Mesendoderm (in vitro differentiated cells): ENCODE data around the gene TVP23C.
A peak's percentile ranks its signal among the peaks of the same experiment; 100 is the strongest.

Source experiments
- DNase-seq: peaks from one replicate; pipeline ENCODE4 v3.0.0; 2013
- H2AK5ac ChIP-seq: 2 replicates; pipeline ENCODE4 v1.6.1; 2013; ENCODE audit warnings: low read length, inconsistent platforms
- H2BK120ac ChIP-seq: 2 replicates; pipeline ENCODE4 v1.6.1; 2013; ENCODE audit warnings: low read depth, mild to moderate bottlenecking, low read length, moderate library complexity, mixed read lengths
- H2BK15ac ChIP-seq: replicated peaks from 2 replicates; pipeline ENCODE4 v1.6.1; 2013; ENCODE audit warnings: low read depth, mild to moderate bottlenecking, moderate library complexity
- H2BK5ac ChIP-seq: 2 replicates; pipeline ENCODE4 v1.6.1; 2013; ENCODE audit warnings: low read length, inconsistent platforms
- H3K18ac ChIP-seq: 2 replicates; pipeline ENCODE4 v1.6.1; 2013; ENCODE audit warnings: mild to moderate bottlenecking, low read length, mixed read lengths
- H3K23ac ChIP-seq: one replicate; pipeline ENCODE4 v1.6.1; 2013; ENCODE audit warnings: low read length
- H3K27ac ChIP-seq: 2 replicates; pipeline ENCODE4 v1.5.1; 2013; ENCODE audit warnings: low read depth, mild to moderate bottlenecking, inconsistent platforms, low read length, moderate library complexity
- H3K27me3 ChIP-seq: 2 replicates; pipeline ENCODE4 v1.6.1; 2013; ENCODE audit warnings: low read length, control low read depth, mild to moderate bottlenecking, inconsistent platforms; ENCODE audit not compliant: insufficient read depth, poor library complexity
- H3K36me3 ChIP-seq: 2 replicates; pipeline ENCODE4 v1.6.1; 2013; ENCODE audit warnings: low read length, inconsistent platforms; ENCODE audit not compliant: control insufficient read depth, insufficient read depth
- H3K4ac ChIP-seq: one replicate; pipeline ENCODE4 v1.6.1; 2013; ENCODE audit warnings: low read depth, mild to moderate bottlenecking, low read length, moderate library complexity
- H3K4me1 ChIP-seq: 2 replicates; pipeline ENCODE4 v1.6.1; 2013; ENCODE audit warnings: low read depth, low read length, inconsistent platforms; ENCODE audit not compliant: control insufficient read depth
- H3K4me2 ChIP-seq: 2 replicates; pipeline ENCODE4 v1.6.1; 2013; ENCODE audit warnings: low read length
- H3K4me3 ChIP-seq: 2 replicates; pipeline ENCODE4 v1.5.1; 2013; ENCODE audit warnings: mild to moderate bottlenecking, low read length
- H3K56ac ChIP-seq: one replicate; pipeline ENCODE4 v1.6.1; 2013; ENCODE audit warnings: low read length
- H3K79me1 ChIP-seq: 2 replicates; pipeline ENCODE4 v1.6.1; 2013; ENCODE audit warnings: low read length, inconsistent platforms
- H3K79me2 ChIP-seq: 2 replicates; pipeline ENCODE4 v1.6.1; 2013; ENCODE audit warnings: mild to moderate bottlenecking, low read length; ENCODE audit not compliant: control insufficient read depth, insufficient read depth
- H3K9ac ChIP-seq: 2 replicates; pipeline ENCODE4 v1.6.1; 2013; ENCODE audit warnings: low read length, inconsistent platforms
- H4K5ac ChIP-seq: one replicate; pipeline ENCODE4 v1.6.1; 2013; ENCODE audit warnings: low read length
- H4K8ac ChIP-seq: one replicate; pipeline ENCODE4 v1.6.1; 2013; ENCODE audit warnings: low read depth, mild to moderate bottlenecking, control low read depth, low read length, moderate library complexity
- WGBS: extraction: QIAGEN DNeasy Blood & Tissue Kit; methylation state at CpG from one replicate; pipeline ENCODE4 v1.1.7; 2013; ENCODE audit warnings: low lambda C conversion rate, missing lambda C conversion rate; ENCODE audit not compliant: insufficient coverage; ENCODE audit errors: extremely low coverage; 5-methylcytosine and 5-hydroxymethylcytosine counted together

The TVP23C gene

GRCh38 chr17:15464231-15464985, 98.9 kb downstream of the TVP23C start:
- no peak overlapping the region for H2BK5ac ChIP-seq
- no peaks in the 10 kb centered on the region for H3K36me3 ChIP-seq
- no peak overlapping the region for H3K9ac ChIP-seq
- no peak overlapping the region for H3K27ac ChIP-seq
- no peak overlapping the region for H3K23ac ChIP-seq
- H4K5ac ChIP-seq, result no peak overlapping the region
- H2BK120ac ChIP-seq, result no peak overlapping the region
- no peak overlapping the region for H3K4ac ChIP-seq
- no peak for DNase-seq
- H2AK5ac ChIP-seq, result no peak overlapping the region
- H3K27me3 ChIP-seq, result no peaks in the 10 kb centered on the region
- H3K79me1 ChIP-seq, result no peaks in the 10 kb centered on the region
- no peak overlapping the region for H2BK15ac ChIP-seq
- H3K79me2 ChIP-seq, result no peaks in the 10 kb centered on the region
- WGBS, result no CpG with 5 or more reads among the region's 11 CpGs
- H3K56ac ChIP-seq, result no peak overlapping the region
- no peak overlapping the region for H3K18ac ChIP-seq
- no peak overlapping the region for H3K4me2 ChIP-seq
- no peaks in the 10 kb centered on the region for H3K4me1 ChIP-seq
- no peak overlapping the region for H4K8ac ChIP-seq
- H3K4me3 ChIP-seq, result no peak overlapping the region

- no peaks in the 10 kb centered on the region for H3K36me3 ChIP-seq
- no peak overlapping the region for H2BK5ac ChIP-seq
- H3K79me2 ChIP-seq, result no peaks in the 10 kb centered on the region
- no peak overlapping the region for H4K8ac ChIP-seq
- H3K27ac ChIP-seq, result no peak overlapping the region
- no peak overlapping the region for H3K4ac ChIP-seq
- no CpG with 5 or more reads among the region's 11 CpGs for WGBS
- no peak overlapping the region for H2AK5ac ChIP-seq
- H3K9ac ChIP-seq, result no peak overlapping the region
- H2BK15ac ChIP-seq, result no peak overlapping the region
- no peaks in the 10 kb centered on the region for H3K79me1 ChIP-seq
- no peaks in the 10 kb centered on the region for H3K4me1 ChIP-seq
- H4K5ac ChIP-seq, result no peak overlapping the region
- H3K56ac ChIP-seq, result no peak overlapping the region
- no peak overlapping the region for H3K23ac ChIP-seq
- no peaks in the 10 kb centered on the region for H3K27me3 ChIP-seq
- H3K18ac ChIP-seq, result no peak overlapping the region
- no peak overlapping the region for H3K4me2 ChIP-seq
- H2BK120ac ChIP-seq, result no peak overlapping the region
- no peak overlapping the region for H3K4me3 ChIP-seq
- peak; percentile 66 for DNase-seq
Observed at GRCh38 chr17:15462976-15463772, 100.1 kb downstream of the TVP23C start.

- Histone ChIP-seq H3K79me1 (no peaks in the 10 kb centered on the region), H2AK5ac (no peak overlapping the region), H2BK120ac (no peak overlapping the region), H3K27me3 (no peaks in the 10 kb centered on the region), H3K23ac (no peak overlapping the region), H3K36me3 (no peaks in the 10 kb centered on the region), H4K5ac (no peak overlapping the region), H2BK5ac (no peak overlapping the region), H3K79me2 (no peaks in the 10 kb centered on the region), H3K4me1 (no peaks in the 10 kb centered on the region), H4K8ac (no peak overlapping the region), H3K4me3 (no peak overlapping the region), H3K27ac (no peak overlapping the region), H3K4ac (no peak overlapping the region), H3K56ac (no peak overlapping the region), H3K18ac (no peak overlapping the region), H3K9ac (no peak overlapping the region), H2BK15ac (no peak overlapping the region), H3K4me2 (no peak overlapping the region)
- no peak for DNase-seq
- WGBS, result no CpG with 5 or more reads among the region's 7 CpGs
Observed at GRCh38 chr17:15457723-15458094, 105.6 kb downstream of the TVP23C start.

- Histone ChIP-seq H2AK5ac (no peak overlapping the region), H3K27ac (no peak overlapping the region), H3K23ac (no peak overlapping the region), H2BK120ac (no peak overlapping the region), H3K18ac (no peak overlapping the region), H4K8ac (no peak overlapping the region), H3K9ac (no peak overlapping the region), H3K4me2 (no peak overlapping the region), H4K5ac (no peak overlapping the region), H3K79me2 (no peaks in the 10 kb centered on the region), H3K4ac (no peak overlapping the region), H3K27me3 (no peaks in the 10 kb centered on the region), H3K4me1 (no peaks in the 10 kb centered on the region), H3K56ac (no peak overlapping the region), H3K4me3 (no peak overlapping the region), H2BK5ac (no peak overlapping the region), H3K36me3 (no peaks in the 10 kb centered on the region), H2BK15ac (no peak overlapping the region), H3K79me1 (no peaks in the 10 kb centered on the region)
- no CpG with 5 or more reads among the region's 16 CpGs for WGBS
- DNase-seq, result peak; percentile 69
Observed at GRCh38 chr17:15456972-15457722, 106.1 kb downstream of the TVP23C start.

GRCh38 chr17:15456496-15456895, 106.8 kb downstream of the TVP23C start:
- no peak overlapping the region for H3K4me2 ChIP-seq
- H3K4me3 ChIP-seq, result no peak overlapping the region
- H2BK120ac ChIP-seq, result no peak overlapping the region
- H4K8ac ChIP-seq, result no peak overlapping the region
- H3K56ac ChIP-seq, result no peak overlapping the region
- H2AK5ac ChIP-seq, result no peak overlapping the region
- no CpG with 5 or more reads among the region's 6 CpGs for WGBS
- H2BK15ac ChIP-seq, result no peak overlapping the region
- H3K18ac ChIP-seq, result no peak overlapping the region
- no peak overlapping the region for H4K5ac ChIP-seq
- no peaks in the 10 kb centered on the region for H3K36me3 ChIP-seq
- no peak overlapping the region for H3K9ac ChIP-seq
- DNase-seq, result no peak
- H3K27me3 ChIP-seq, result no peaks in the 10 kb centered on the region
- H3K79me1 ChIP-seq, result no peaks in the 10 kb centered on the region
- H3K23ac ChIP-seq, result no peak overlapping the region
- no peaks in the 10 kb centered on the region for H3K79me2 ChIP-seq
- H3K4me1 ChIP-seq, result no peaks in the 10 kb centered on the region
- no peak overlapping the region for H2BK5ac ChIP-seq
- no peak overlapping the region for H3K4ac ChIP-seq
- H3K27ac ChIP-seq, result no peak overlapping the region
